HG03571 (cell line): ENCODE measurements around the gene MANEA.
"Not testable (repeated sequence)": the region's sequence is repeated elsewhere in the genome, so short reads cannot be mapped to it uniquely, and the experiment has no call there.

Source experiments
- ATAC-seq: cut with Tn5 transposase; IDR thresholded peaks from one replicate; pipeline ENCODE4 v1.9.1; 2021; ENCODE audit not compliant: unreplicated experiment

The MANEA gene

GRCh38 chr6:95584226-95584625 is 6.9 kb downstream of the MANEA start:
- not testable (repeated sequence) for ATAC-seq

- ATAC-seq: no peak
Observed at GRCh38 chr6:95587989-95588388, 10.7 kb downstream of the MANEA start.

- no peak for ATAC-seq
Observed at GRCh38 chr6:95589067-95589466, 11.7 kb downstream of the MANEA start.

GRCh38 chr6:95589826-95590570 is 12.7 kb downstream of the MANEA start:
- no peak for ATAC-seq

GRCh38 chr6:95593025-95593424 is 15.7 kb downstream of the MANEA start:
- ATAC-seq: no peak

GRCh38 chr6:95596021-95596420 is 18.7 kb downstream of the MANEA start:
- no peak for ATAC-seq

GRCh38 chr6:95599706-95600105 is 22.4 kb downstream of the MANEA start:
- no peak for ATAC-seq

- ATAC-seq: no peak
Observed at GRCh38 chr6:95601133-95601532, 23.8 kb downstream of the MANEA start.

GRCh38 chr6:95614094-95614493 is 36.8 kb downstream of the MANEA start:
- ATAC-seq: no peak

GRCh38 chr6:95629551-95629950 is 52.2 kb downstream of the MANEA start:
- ATAC-seq: no peak

- ATAC-seq: no peak
Observed at GRCh38 chr6:95636552-95637431, 59.5 kb downstream of the MANEA start.

GRCh38 chr6:95648636-95649035 is 71.3 kb downstream of the MANEA start:
- no peak for ATAC-seq

GRCh38 chr6:95649451-95649850 is 72.1 kb downstream of the MANEA start:
- no peak for ATAC-seq

GRCh38 chr6:95654176-95654575 is 76.8 kb downstream of the MANEA start:
- no peak for ATAC-seq

- no peak for ATAC-seq
Observed at GRCh38 chr6:95658886-95659285, 81.6 kb downstream of the MANEA start.
